Measurements from ENCODE around the gene RBMS2.

RBMS2 gene

DNA sequence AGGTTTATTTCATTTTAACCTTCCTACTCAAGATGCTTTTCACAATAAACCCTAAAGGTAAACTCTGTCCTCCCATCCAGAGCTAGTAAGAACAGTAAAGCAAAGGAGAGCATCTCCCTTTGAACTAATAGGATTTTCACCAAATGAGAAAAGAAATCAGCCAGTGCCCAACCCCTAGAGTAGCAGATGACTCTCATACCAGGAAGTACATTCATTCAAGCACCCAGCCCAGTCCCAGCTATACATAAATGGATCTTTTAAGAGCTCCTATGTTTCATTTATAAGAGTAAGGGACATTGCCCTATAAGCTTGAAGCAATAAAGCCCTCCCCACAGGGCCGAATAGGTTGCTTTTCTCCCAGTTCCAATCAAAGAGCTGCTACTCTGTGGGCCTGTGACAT is 100.9 kb downstream of the RBMS2 start:
- TF ChIP-seq ARNTL (CRISPR knock-in tag; IDR thresholded peaks at IDR 0.05; ENCODE audit: borderline replicate concordance, low read depth) (no peak), BACH2 (CRISPR knock-in tag; IDR thresholded peaks at IDR 0.05; ENCODE audit: borderline replicate concordance) (no peak), RARB (CRISPR knock-in tag; IDR thresholded peaks at IDR 0.05) (no peak), TSHZ2 (CRISPR knock-in tag; IDR thresholded peaks at IDR 0.05) (no peak), ZNF8 (CRISPR knock-in tag; IDR thresholded peaks at IDR 0.05) (no peak), GLIS3 (CRISPR knock-in tag; IDR thresholded peaks at IDR 0.05) (no peak), ESRRG (CRISPR knock-in tag; IDR thresholded peaks at IDR 0.05) (no peak), ZNF70 (CRISPR knock-in tag; IDR thresholded peaks at IDR 0.05) (no peak)
- TF ChIP-seq, protein P1, sequence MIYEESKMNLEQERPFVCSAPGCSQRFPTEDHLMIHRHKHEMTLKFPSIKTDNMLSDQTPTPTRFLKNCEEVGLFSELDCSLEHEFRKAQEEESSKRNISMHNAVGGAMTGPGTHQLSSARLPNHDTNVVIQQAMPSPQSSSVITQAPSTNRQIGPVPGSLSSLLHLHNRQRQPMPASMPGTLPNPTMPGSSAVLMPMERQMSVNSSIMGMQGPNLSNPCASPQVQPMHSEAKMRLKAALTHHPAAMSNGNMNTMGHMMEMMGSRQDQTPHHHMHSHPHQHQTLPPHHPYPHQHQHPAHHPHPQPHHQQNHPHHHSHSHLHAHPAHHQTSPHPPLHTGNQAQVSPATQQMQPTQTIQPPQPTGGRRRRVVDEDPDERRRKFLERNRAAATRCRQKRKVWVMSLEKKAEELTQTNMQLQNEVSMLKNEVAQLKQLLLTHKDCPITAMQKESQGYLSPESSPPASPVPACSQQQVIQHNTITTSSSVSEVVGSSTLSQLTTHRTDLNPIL (CRISPR knock-in tag; IDR thresholded peaks at IDR 0.05; ENCODE audit: low read depth), result no peak
- no peak for ATAC-seq

DNA sequence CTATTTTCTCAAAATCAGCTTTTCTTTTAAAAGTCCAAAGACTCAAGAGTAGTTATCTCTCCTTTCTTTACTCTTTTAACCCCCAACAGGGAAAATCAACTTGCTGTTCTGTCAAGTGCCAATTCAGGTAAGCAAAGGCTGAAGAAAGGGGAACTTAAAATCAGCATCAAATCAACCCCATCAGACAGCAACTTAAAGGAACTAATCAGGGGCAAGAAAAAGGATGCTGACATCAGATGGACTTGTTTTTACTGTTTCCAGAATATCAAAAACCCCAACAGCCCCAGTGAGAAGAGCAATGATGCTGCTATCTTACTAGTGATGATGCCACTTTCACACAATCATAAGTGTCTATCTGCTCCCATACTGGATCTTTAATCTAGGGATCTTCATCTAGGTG is 105.1 kb downstream of the RBMS2 start:
- no peak for ATAC-seq
- TF ChIP-seq ZC3H10 (CRISPR knock-in tag; IDR thresholded peaks at IDR 0.05), result no peak
- TF ChIP-seq, protein P1 (CRISPR knock-in tag; IDR thresholded peaks at IDR 0.05; ENCODE audit: low read depth), result no peak
- TF ChIP-seq ARNTL (CRISPR knock-in tag; IDR thresholded peaks at IDR 0.05; ENCODE audit: borderline replicate concordance, low read depth), result no peak
- no peak for TF ChIP-seq ZNF8 (CRISPR knock-in tag; IDR thresholded peaks at IDR 0.05)
- TF ChIP-seq TCF4 (CRISPR knock-in tag; IDR thresholded peaks at IDR 0.05; ENCODE audit: borderline replicate concordance), result no peak
- TF ChIP-seq PPARA (CRISPR knock-in tag; IDR thresholded peaks at IDR 0.05; ENCODE audit: borderline replicate concordance), result no peak
- TF ChIP-seq OSR1 (CRISPR knock-in tag; IDR thresholded peaks at IDR 0.05), result no peak
- no peak for TF ChIP-seq ESRRG (CRISPR knock-in tag; IDR thresholded peaks at IDR 0.05)
- TF ChIP-seq SNAI2 (CRISPR knock-in tag; IDR thresholded peaks at IDR 0.05), result no peak
- no peak for TF ChIP-seq ZFP3 (CRISPR knock-in tag; IDR thresholded peaks at IDR 0.05)
- TF ChIP-seq ZFP30 (CRISPR knock-in tag; IDR thresholded peaks at IDR 0.05), result no peak
- no peak for TF ChIP-seq TOX (CRISPR knock-in tag; IDR thresholded peaks at IDR 0.05; ENCODE audit: borderline replicate concordance)
- TF ChIP-seq ZNF70 (CRISPR knock-in tag; IDR thresholded peaks at IDR 0.05), result no peak
- TF ChIP-seq BACH2 (CRISPR knock-in tag; IDR thresholded peaks at IDR 0.05; ENCODE audit: borderline replicate concordance), result no peak
- TF ChIP-seq, protein P2, sequence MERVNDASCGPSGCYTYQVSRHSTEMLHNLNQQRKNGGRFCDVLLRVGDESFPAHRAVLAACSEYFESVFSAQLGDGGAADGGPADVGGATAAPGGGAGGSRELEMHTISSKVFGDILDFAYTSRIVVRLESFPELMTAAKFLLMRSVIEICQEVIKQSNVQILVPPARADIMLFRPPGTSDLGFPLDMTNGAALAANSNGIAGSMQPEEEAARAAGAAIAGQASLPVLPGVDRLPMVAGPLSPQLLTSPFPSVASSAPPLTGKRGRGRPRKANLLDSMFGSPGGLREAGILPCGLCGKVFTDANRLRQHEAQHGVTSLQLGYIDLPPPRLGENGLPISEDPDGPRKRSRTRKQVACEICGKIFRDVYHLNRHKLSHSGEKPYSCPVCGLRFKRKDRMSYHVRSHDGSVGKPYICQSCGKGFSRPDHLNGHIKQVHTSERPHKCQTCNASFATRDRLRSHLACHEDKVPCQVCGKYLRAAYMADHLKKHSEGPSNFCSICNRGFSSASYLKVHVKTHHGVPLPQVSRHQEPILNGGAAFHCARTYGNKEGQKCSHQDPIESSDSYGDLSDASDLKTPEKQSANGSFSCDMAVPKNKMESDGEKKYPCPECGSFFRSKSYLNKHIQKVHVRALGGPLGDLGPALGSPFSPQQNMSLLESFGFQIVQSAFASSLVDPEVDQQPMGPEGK (CRISPR knock-in tag; IDR thresholded peaks at IDR 0.05; ENCODE audit: borderline replicate concordance), result no peak
- TF ChIP-seq, protein P3, sequence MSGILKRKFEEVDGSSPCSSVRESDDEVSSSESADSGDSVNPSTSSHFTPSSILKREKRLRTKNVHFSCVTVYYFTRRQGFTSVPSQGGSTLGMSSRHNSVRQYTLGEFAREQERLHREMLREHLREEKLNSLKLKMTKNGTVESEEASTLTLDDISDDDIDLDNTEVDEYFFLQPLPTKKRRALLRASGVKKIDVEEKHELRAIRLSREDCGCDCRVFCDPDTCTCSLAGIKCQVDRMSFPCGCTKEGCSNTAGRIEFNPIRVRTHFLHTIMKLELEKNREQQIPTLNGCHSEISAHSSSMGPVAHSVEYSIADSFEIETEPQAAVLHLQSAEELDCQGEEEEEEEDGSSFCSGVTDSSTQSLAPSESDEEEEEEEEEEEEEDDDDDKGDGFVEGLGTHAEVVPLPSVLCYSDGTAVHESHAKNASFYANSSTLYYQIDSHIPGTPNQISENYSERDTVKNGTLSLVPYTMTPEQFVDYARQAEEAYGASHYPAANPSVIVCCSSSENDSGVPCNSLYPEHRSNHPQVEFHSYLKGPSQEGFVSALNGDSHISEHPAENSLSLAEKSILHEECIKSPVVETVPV (CRISPR knock-in tag; IDR thresholded peaks at IDR 0.05), result no peak
- no peak for TF ChIP-seq RARB (CRISPR knock-in tag; IDR thresholded peaks at IDR 0.05)
- no peak for TF ChIP-seq POU6F1 (CRISPR knock-in tag; IDR thresholded peaks at IDR 0.05; ENCODE audit: borderline replicate concordance, low read depth)
